D721Med (cell line): Measurements from ENCODE around the gene FCAMR.

Source experiments
- DNase-seq: peaks from one replicate; pipeline ENCODE4 v3.0.0; 2011; ENCODE audit warnings: low spot score; ENCODE audit not compliant: insufficient read length
- FAIRE-seq: peaks from 2 replicates; lab custom pipeline; 2011; peaks lifted over from hg19 to GRCh38; lab: Jason Lieb, UNC
- CTCF ChIP-seq: IDR thresholded peaks from 2 replicates; pipeline ENCODE4 v1.5.1; 2012; ENCODE audit warnings: mild to moderate bottlenecking, control low read depth; ENCODE audit not compliant: insufficient read depth; ENCODE audit errors: missing control alignments

FCAMR gene

GRCh38 chr1:206935491-206936067, 34.7 kb downstream of the FCAMR start:
- DNase-seq = no peak
- FAIRE-seq = no peak
- peak; percentile 33 for TF ChIP-seq CTCF

GRCh38 chr1:206933333-206933945, 36.8 kb downstream of the FCAMR start:
- TF ChIP-seq CTCF = peak; percentile 42
- no peak for FAIRE-seq
- DNase-seq = no peak

- no peak for FAIRE-seq
- no peak for TF ChIP-seq CTCF
- no peak for DNase-seq
Observed at GRCh38 chr1:206932177-206932576, 38.1 kb downstream of the FCAMR start.

- DNase-seq (no peak), FAIRE-seq (no peak)
- TF ChIP-seq CTCF = no peak
Observed at GRCh38 chr1:206931709-206932108, 38.6 kb downstream of the FCAMR start.

GRCh38 chr1:206930210-206930798, 40.0 kb downstream of the FCAMR start:
- no peak for FAIRE-seq
- no peak for TF ChIP-seq CTCF

GRCh38 chr1:206929524-206929923, 40.7 kb downstream of the FCAMR start:
- DNase-seq (no peak), FAIRE-seq (no peak)
- no peak for TF ChIP-seq CTCF

More at GRCh38 chr1:206930210-206930798, 40.0 kb downstream of the FCAMR start:
- no peak for DNase-seq

GRCh38 chr1:206926286-206926685, 44.0 kb downstream of the FCAMR start:
- DNase-seq (no peak), FAIRE-seq (no peak)
- TF ChIP-seq CTCF = no peak
